ENCODE measurements around the gene GLYATL3.
A peak's percentile ranks its signal among the peaks of the same experiment; 100 is the strongest.

GLYATL3 gene

GRCh38 chr6:49514571-49515484 lies 15.1 kb downstream of the GLYATL3 start:
- no peak for DNase-seq

GRCh38 chr6:49515485-49516146 lies 15.9 kb downstream of the GLYATL3 start:
- DNase-seq, result no peak

- no peak for DNase-seq
These were observed 16.4 kb downstream of the GLYATL3 start for GRCh38 chr6:49516147-49516505.

- no peak for DNase-seq
These were observed 18.2 kb downstream of the GLYATL3 start for GRCh38 chr6:49517919-49518318.

GRCh38 chr6:49519660-49520059 lies 19.9 kb downstream of the GLYATL3 start:
- no peak for DNase-seq

GRCh38 chr6:49522710-49523593 lies 23.2 kb downstream of the GLYATL3 start:
- no peak for DNase-seq

- DNase-seq, result no peak
These were observed 24.2 kb downstream of the GLYATL3 start for GRCh38 chr6:49523901-49524300.

- no peak for DNase-seq
These were observed 24.8 kb downstream of the GLYATL3 start for GRCh38 chr6:49524541-49524940.

- no peak for DNase-seq
These were observed 26.9 kb downstream of the GLYATL3 start for GRCh38 chr6:49526598-49526997.

- no peak for DNase-seq
These were observed 27.6 kb downstream of the GLYATL3 start for GRCh38 chr6:49527320-49527719.

- no peak for DNase-seq
These were observed 28.8 kb downstream of the GLYATL3 start for GRCh38 chr6:49528571-49528970.

- no peak for DNase-seq
These were observed 30.5 kb downstream of the GLYATL3 start for GRCh38 chr6:49530141-49530776.

- DNase-seq, result peak; percentile 57
These were observed 32.2 kb downstream of the GLYATL3 start for GRCh38 chr6:49531774-49532569.

- DNase-seq, result no peak
These were observed 36.1 kb downstream of the GLYATL3 start for GRCh38 chr6:49535795-49536194.

GRCh38 chr6:49539102-49539501 lies 39.4 kb downstream of the GLYATL3 start:
- no peak for DNase-seq

- no peak for DNase-seq
These were observed 40.9 kb downstream of the GLYATL3 start for GRCh38 chr6:49540614-49541013.

- DNase-seq, result no peak
These were observed 41.5 kb downstream of the GLYATL3 start for GRCh38 chr6:49541210-49541724.

GRCh38 chr6:49541936-49542335 lies 42.2 kb downstream of the GLYATL3 start:
- no peak for DNase-seq

GRCh38 chr6:49543087-49543858 lies 43.5 kb downstream of the GLYATL3 start:
- no peak for DNase-seq

- no peak for DNase-seq
These were observed 46.6 kb downstream of the GLYATL3 start for GRCh38 chr6:49546331-49546730.
